Psoas muscle (tissue), 8 donors: ENCODE measurements around the gene SLC47A2. TPM values are rescaled to one million over a fixed set of nuclear protein-coding genes. Genes with fewer than 3 reads are reported as not detected.

Source experiments
- ATAC-seq, 4 donors: fragments of 200-7000 bp; cut with Tn5 transposase; one replicate each; pipeline ENCODE4 v1.9.1; 2020; ENCODE audit warnings: moderate library complexity in 3 of 4, mild to moderate bottlenecking in 2 of 4
- DNase-seq, 2 donors: peaks; one replicate each; pipeline ENCODE4 v3.0.0-alpha.2; 2020
- H3K27ac ChIP-seq: fragments of 200-600 bp; one replicate; pipeline ENCODE4 v1.8.0; 2022
- H3K27me3 ChIP-seq, 3 donors: fragments of 200-600 bp in 1 of 3; one replicate each; pipeline versions ENCODE4 v1.6.1 to v1.8.0; 2013 to 2022; ENCODE audit warnings: low read length in 2 of 3, mild to moderate bottlenecking in 2 of 3, moderate library complexity in 1 of 3; ENCODE audit not compliant: insufficient read depth in 3 of 3
- H3K36me3 ChIP-seq, 2 donors: fragments of 200-600 bp in 1 of 2; one replicate each; pipeline versions ENCODE4 v1.6.1 to v1.8.0; 2013 to 2022; ENCODE audit warnings: low read depth in 1 of 2, mild to moderate bottlenecking in 1 of 2, moderate library complexity in 1 of 2; ENCODE audit not compliant: insufficient read depth in 1 of 2
- H3K4me1 ChIP-seq: fragments of 200-600 bp; one replicate; pipeline ENCODE4 v1.8.0; 2022
- H3K4me3 ChIP-seq: fragments of 200-600 bp; one replicate; pipeline ENCODE4 v1.8.0; 2022; ENCODE audit warnings: mild to moderate bottlenecking
- H3K9me3 ChIP-seq: fragments of 200-600 bp; one replicate; pipeline ENCODE4 v1.8.0; 2022
- CTCF ChIP-seq: fragments of 200-600 bp; IDR thresholded peaks from one replicate; pipeline ENCODE4 v1.8.0; 2022; ENCODE audit warnings: antibody characterized with exemption
- WGBS, 3 donors: extraction: QIAGEN DNeasy Blood & Tissue Kit; methylation state at CpG; one replicate each; pipeline versions ENCODE4 v1.1.6 to v1.1.7; 2013; 5-methylcytosine and 5-hydroxymethylcytosine counted together
- intact Hi-C, 2 donors: fragments of 100-400 bp; cut with DNase I; formaldehyde crosslinking; loops; one replicate each; pipeline versions ENCODE4 v1.11.0 to v1.14.2; 2022
- polyA plus RNA-seq, 3 donors: library from polyadenylated mRNA; stranded (reverse); fragments of 200-250 nt; gene quantifications; one replicate each; pipeline ENCODE4 v1.2.3, GENCODE V29; 2013
- total RNA-seq, 4 donors: library from RNA; stranded (reverse); fragmentation: NEBNext Ultra II Directional in 2 of 4; extraction: Animal tissue kit (Norgen Biotek cat#: 25700) in 2 of 4; gene quantifications; one replicate each; pipeline versions ENCODE4 v1.2.1 to v1.2.4, GENCODE V29; 2021 to 2023
- donor health status: healthy with polysubstance abuse.
- donor health status: DM: no; HTN: no; CAD: no; lungs with moderate emphysema.
- donor health status: Bipolar disorder and iron deficiency.
- donor health status: healthy.
- donor health status: DM: yes; HTN: yes; CAD: no.
- donor health status: DM: no; HTN: no; CAD: no.
- donor health status: DM: no; HTN: no; CAD: no.
- donor health status: DM: yes; HTN: yes; CAD: no.

Gene SLC47A2
- total and polyA plus RNA-seq, 7 donors: 0.01 to 1.1 (median 0.06) TPM; not detected in 3

- H3K4me3 ChIP-seq: no peak overlapping the region
- 93 to 96% (median 94%) methylated on average over 5 of the region's 5 CpGs for WGBS, 3 donors
- ATAC-seq: no peak
- DNase-seq: no peak
- H3K9me3 ChIP-seq: no peaks in the 10 kb centered on the region
- no peak for TF ChIP-seq CTCF
- peaks cover 0 to 61% of the 10 kb centered on the region in 2 donors for H3K36me3 ChIP-seq
- H3K4me1 ChIP-seq: peaks cover 10% of the 10 kb centered on the region
- no peaks in the 10 kb centered on the region for H3K27me3 ChIP-seq
- intact Hi-C loops: no loop called here
- no peak overlapping the region for H3K27ac ChIP-seq
Measured at GRCh38 chr17:19677736-19678379, 38.5 kb downstream of the SLC47A2 start.

- H3K27ac ChIP-seq: no peak overlapping the region
- no peaks in the 10 kb centered on the region for H3K9me3 ChIP-seq
- no peak for DNase-seq
- peaks cover 15% of the 10 kb centered on the region for H3K4me1 ChIP-seq
- ATAC-seq: no peak
- peaks cover 0 to 70% of the 10 kb centered on the region in 2 donors for H3K36me3 ChIP-seq
- intact Hi-C loops: no loop called here
- 81 to 97% (median 92%) methylated on average over 4 of the region's 4 CpGs for WGBS, 3 donors
- no peak overlapping the region for H3K4me3 ChIP-seq
- no peaks in the 10 kb centered on the region for H3K27me3 ChIP-seq
- TF ChIP-seq CTCF: no peak
Measured at GRCh38 chr17:19676896-19677295, 39.5 kb downstream of the SLC47A2 start.

GRCh38 chr17:19673623-19674022 lies 42.8 kb downstream of the SLC47A2 start:
- no peak for TF ChIP-seq CTCF
- no peak overlapping the region for H3K27ac ChIP-seq
- ATAC-seq: peak in 1 of 4 donors; percentile 54
- no peaks in the 10 kb centered on the region for H3K9me3 ChIP-seq
- peaks cover 24% of the 10 kb centered on the region for H3K4me1 ChIP-seq
- H3K4me3 ChIP-seq: no peak overlapping the region
- WGBS, 3 donors: 90 to 97% (median 94%) methylated on average over 3 of the region's 3 CpGs
- intact Hi-C loops: no loop called here
- no peak for DNase-seq
- peaks cover 0 to 84% of the 10 kb centered on the region in 2 donors for H3K36me3 ChIP-seq
- no peaks in the 10 kb centered on the region for H3K27me3 ChIP-seq

- Histone ChIP-seq H3K4me1 (peaks cover 24% of the 10 kb centered on the region), H3K4me3 (no peak overlapping the region), H3K36me3 (peaks cover 0 to 84% of the 10 kb centered on the region in 2 donors), H3K9me3 (no peaks in the 10 kb centered on the region), H3K27me3 (no peaks in the 10 kb centered on the region), H3K27ac (peak overlapping the region; percentile 75)
- intact Hi-C loops: no loop called here
- peak; percentile 55 to 76 for DNase-seq
- peak; percentile 90 to 97 (median 94) for ATAC-seq
- 53 to 58% (median 53%) methylated on average over 5 of the region's 5 CpGs for WGBS, 3 donors
- peak; percentile 12 for TF ChIP-seq CTCF
Measured at GRCh38 chr17:19672009-19672750, 44.2 kb downstream of the SLC47A2 start.
